D721Med (cell line): ENCODE data around the gene MAGEF1.

Experiments used
- DNase-seq: peaks from one replicate; pipeline ENCODE4 v3.0.0; 2011; ENCODE audit warnings: low spot score; ENCODE audit not compliant: insufficient read length
- FAIRE-seq: peaks from 2 replicates; lab custom pipeline; 2011; peaks lifted over from hg19 to GRCh38; lab: Jason Lieb, UNC
- CTCF ChIP-seq: IDR thresholded peaks from 2 replicates; pipeline ENCODE4 v1.5.1; 2012; ENCODE audit warnings: mild to moderate bottlenecking, control low read depth; ENCODE audit not compliant: insufficient read depth; ENCODE audit errors: missing control alignments

The MAGEF1 gene

GRCh38 chr3:184663356-184663755 is 48.5 kb downstream of the MAGEF1 start:
- DNase-seq (no peak), FAIRE-seq (no peak)
- TF ChIP-seq CTCF, result no peak

- FAIRE-seq, result no peak
- TF ChIP-seq CTCF, result no peak
- no peak for DNase-seq
Measured at GRCh38 chr3:184662187-184662586, 49.7 kb downstream of the MAGEF1 start.

GRCh38 chr3:184660931-184661330 is 50.9 kb downstream of the MAGEF1 start:
- DNase-seq (no peak), FAIRE-seq (no peak)
- no peak for TF ChIP-seq CTCF
